ENCODE measurements around the gene DHX34. TPM values are rescaled to one million over a fixed set of nuclear protein-coding genes. Genes with fewer than 3 reads are reported as not detected.
"Not testable (repeated sequence)": the region's sequence is repeated elsewhere in the genome, so short reads cannot be mapped to it uniquely, and the experiment has no call there.

The DHX34 gene
- 8.1 and 11.6 TPM in 2 replicates for total RNA-seq (ENCODE audit: low replicate concordance)

- DNase-seq (ENCODE audit: low read depth): peak; percentile 99
- peak within 1 kb of the TSS; percentile 81 for H3K4me3 ChIP-seq (ENCODE audit: low read depth, low read length)
- TF ChIP-seq, protein P1, sequence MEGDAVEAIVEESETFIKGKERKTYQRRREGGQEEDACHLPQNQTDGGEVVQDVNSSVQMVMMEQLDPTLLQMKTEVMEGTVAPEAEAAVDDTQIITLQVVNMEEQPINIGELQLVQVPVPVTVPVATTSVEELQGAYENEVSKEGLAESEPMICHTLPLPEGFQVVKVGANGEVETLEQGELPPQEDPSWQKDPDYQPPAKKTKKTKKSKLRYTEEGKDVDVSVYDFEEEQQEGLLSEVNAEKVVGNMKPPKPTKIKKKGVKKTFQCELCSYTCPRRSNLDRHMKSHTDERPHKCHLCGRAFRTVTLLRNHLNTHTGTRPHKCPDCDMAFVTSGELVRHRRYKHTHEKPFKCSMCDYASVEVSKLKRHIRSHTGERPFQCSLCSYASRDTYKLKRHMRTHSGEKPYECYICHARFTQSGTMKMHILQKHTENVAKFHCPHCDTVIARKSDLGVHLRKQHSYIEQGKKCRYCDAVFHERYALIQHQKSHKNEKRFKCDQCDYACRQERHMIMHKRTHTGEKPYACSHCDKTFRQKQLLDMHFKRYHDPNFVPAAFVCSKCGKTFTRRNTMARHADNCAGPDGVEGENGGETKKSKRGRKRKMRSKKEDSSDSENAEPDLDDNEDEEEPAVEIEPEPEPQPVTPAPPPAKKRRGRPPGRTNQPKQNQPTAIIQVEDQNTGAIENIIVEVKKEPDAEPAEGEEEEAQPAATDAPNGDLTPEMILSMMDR (IDR thresholded peaks at IDR 0.05; ENCODE audit: insufficient read depth, low read length): peak; percentile 98
These were observed at the start of gene DHX34 for GRCh38 chr19:47348819-47349795. TSS of gene DHX34 (plus strand) at chr19:47349315. CDS start at chr19:47353031, 3,716 bp downstream.

DNA sequence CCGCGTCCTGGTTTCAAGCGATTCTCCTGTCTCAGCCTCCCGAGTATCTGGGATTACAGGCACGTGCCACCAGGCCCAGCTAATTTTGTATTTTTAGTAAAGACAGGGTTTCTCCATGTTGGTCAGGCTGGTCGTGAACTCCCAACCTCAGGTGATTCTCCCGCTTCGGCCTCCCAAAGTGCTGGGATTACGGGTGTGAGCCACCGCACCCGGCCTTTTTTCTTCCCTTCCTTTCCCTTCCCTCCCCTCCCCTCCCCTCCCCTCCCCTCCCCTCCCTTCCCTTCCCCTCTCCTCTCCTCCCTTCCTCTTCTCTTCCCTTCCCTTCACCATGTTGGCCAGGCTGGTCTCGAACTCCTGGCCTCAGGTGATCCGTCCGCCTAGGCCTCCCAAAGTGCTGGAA lies 48.2 kb upstream of the DHX34 start:
- not testable (repeated sequence) for DNase-seq (ENCODE audit: low read depth); H3K4me3 ChIP-seq (ENCODE audit: low read depth, low read length)

- DNase-seq (ENCODE audit: low read depth): no peak
- H3K4me3 ChIP-seq (ENCODE audit: low read depth, low read length): no peak overlapping the region
- TF ChIP-seq, protein P1 (IDR thresholded peaks at IDR 0.05; ENCODE audit: insufficient read depth, low read length): no peak
These were observed 46.9 kb upstream of the DHX34 start for GRCh38 chr19:47302249-47302648.

DNA sequence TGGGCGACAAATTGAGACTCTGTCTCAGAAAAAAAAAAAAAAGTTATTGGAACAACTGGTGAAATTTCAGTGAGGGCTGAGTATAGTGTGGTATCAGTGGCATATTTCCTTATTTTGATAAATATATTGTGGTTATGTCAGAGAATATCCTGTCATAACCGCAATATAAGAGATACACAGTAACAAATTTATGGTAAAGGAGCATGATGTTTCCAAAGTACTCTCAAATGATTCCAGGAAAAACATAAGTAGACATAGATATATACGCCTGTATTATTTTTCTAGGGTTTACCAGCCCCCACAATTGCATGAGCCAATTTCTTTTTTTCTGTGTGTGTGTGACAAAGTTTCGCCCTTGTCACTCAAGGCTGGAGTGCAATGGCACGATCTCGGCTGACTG lies 45.1 kb upstream of the DHX34 start:
- DNase-seq (ENCODE audit: low read depth): no peak
- no peak overlapping the region for H3K4me3 ChIP-seq (ENCODE audit: low read depth, low read length)
- TF ChIP-seq, protein P1 (IDR thresholded peaks at IDR 0.05; ENCODE audit: insufficient read depth, low read length): no peak

- DNase-seq (ENCODE audit: low read depth): peak; percentile 90
- TF ChIP-seq, protein P1 (IDR thresholded peaks at IDR 0.05; ENCODE audit: insufficient read depth, low read length): peak; percentile 99
- H3K4me3 ChIP-seq (ENCODE audit: low read depth, low read length): peak overlapping the region; percentile 37
These were observed 43.8 kb upstream of the DHX34 start for GRCh38 chr19:47305309-47305751.

GRCh38 chr19:47306303-47306702 lies 42.8 kb upstream of the DHX34 start:
- H3K4me3 ChIP-seq (ENCODE audit: low read depth, low read length): no peak overlapping the region
- DNase-seq (ENCODE audit: low read depth): no peak
- TF ChIP-seq, protein P1 (IDR thresholded peaks at IDR 0.05; ENCODE audit: insufficient read depth, low read length): no peak

- TF ChIP-seq, protein P1 (IDR thresholded peaks at IDR 0.05; ENCODE audit: insufficient read depth, low read length): no peak
- peak; percentile 83 for DNase-seq (ENCODE audit: low read depth)
- H3K4me3 ChIP-seq (ENCODE audit: low read depth, low read length): no peak overlapping the region
These were observed 40.1 kb upstream of the DHX34 start for GRCh38 chr19:47309038-47309437.

Measured in fibroblast of the aortic adventitia (primary cell).